ENCODE results near the gene TBC1D12.

DNA sequence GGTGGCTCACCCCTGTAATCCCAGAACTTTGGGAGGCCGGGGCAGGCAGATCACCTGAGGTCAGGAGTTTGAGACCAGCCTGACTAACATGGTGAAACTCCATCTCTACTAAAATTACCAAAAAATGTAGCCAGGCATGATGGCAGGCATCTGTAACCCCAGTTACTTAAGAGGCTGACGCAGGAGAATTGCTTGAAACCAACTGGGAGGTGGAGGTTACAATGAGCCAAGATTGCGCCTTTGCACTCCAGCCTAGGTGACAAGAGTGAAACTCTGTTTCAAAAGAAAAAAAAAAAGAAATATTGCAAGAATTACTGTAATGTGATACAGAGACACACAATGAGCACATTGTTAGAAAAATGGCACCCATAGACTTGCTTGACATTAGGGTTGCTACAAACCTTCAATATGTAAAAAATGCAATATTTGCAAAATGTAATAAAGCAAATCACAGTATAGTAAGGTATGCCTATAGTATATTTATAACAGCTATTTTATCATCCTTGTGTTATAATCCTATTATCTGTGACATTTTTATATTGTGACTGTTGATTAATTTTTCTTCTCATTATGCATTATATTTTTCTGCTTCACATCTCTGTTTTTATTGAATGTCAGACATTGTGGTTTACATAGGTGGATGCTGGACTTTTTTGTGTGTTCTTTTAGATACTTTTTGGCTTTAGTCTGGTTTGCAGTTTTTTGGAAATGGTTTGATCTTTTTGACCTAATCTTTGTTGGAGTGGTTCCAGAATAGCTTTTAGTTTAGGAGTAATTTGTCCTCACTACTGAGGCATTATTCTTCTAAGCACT is 87.8 kb downstream of the TBC1D12 start:
- TF ChIP-seq, protein P1, sequence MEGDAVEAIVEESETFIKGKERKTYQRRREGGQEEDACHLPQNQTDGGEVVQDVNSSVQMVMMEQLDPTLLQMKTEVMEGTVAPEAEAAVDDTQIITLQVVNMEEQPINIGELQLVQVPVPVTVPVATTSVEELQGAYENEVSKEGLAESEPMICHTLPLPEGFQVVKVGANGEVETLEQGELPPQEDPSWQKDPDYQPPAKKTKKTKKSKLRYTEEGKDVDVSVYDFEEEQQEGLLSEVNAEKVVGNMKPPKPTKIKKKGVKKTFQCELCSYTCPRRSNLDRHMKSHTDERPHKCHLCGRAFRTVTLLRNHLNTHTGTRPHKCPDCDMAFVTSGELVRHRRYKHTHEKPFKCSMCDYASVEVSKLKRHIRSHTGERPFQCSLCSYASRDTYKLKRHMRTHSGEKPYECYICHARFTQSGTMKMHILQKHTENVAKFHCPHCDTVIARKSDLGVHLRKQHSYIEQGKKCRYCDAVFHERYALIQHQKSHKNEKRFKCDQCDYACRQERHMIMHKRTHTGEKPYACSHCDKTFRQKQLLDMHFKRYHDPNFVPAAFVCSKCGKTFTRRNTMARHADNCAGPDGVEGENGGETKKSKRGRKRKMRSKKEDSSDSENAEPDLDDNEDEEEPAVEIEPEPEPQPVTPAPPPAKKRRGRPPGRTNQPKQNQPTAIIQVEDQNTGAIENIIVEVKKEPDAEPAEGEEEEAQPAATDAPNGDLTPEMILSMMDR (IDR thresholded peaks at IDR 0.05; ENCODE audit: low read depth, low read length, poor library complexity, severe bottlenecking): no peak
- TF ChIP-seq EZH2phosphoT487 (IDR thresholded peaks at IDR 0.05; ENCODE audit: borderline replicate concordance, low read length): no peak
